Panc1 (cell line): ENCODE measurements around the gene FOSL2.

ENCODE experiments used
- POLR2AphosphoS5 ChIP-seq: IDR thresholded peaks from 2 replicates; pipeline ENCODE4 v1.6.1; 2012; ENCODE audit warnings: mild to moderate bottlenecking, low read depth, low read length, moderate library complexity
- TF ChIP-seq, protein P1 (sequence below): fragments of 450-650 bp; IDR thresholded peaks from 2 replicates; pipeline ENCODE4 v1.5.1; 2017; ENCODE audit warnings: mild to moderate bottlenecking
- TF ChIP-seq, protein P2 (sequence below), 2 experiments: IDR thresholded peaks; 2 replicates each; pipeline ENCODE4 v1.6.1; 2011 to 2012; ENCODE audit warnings: low read depth in 2 of 2, control low read depth in 1 of 2, low read length in 1 of 2, mild to moderate bottlenecking in 1 of 2, moderate library complexity in 1 of 2; ENCODE audit not compliant: insufficient read depth in 1 of 2

DNA sequence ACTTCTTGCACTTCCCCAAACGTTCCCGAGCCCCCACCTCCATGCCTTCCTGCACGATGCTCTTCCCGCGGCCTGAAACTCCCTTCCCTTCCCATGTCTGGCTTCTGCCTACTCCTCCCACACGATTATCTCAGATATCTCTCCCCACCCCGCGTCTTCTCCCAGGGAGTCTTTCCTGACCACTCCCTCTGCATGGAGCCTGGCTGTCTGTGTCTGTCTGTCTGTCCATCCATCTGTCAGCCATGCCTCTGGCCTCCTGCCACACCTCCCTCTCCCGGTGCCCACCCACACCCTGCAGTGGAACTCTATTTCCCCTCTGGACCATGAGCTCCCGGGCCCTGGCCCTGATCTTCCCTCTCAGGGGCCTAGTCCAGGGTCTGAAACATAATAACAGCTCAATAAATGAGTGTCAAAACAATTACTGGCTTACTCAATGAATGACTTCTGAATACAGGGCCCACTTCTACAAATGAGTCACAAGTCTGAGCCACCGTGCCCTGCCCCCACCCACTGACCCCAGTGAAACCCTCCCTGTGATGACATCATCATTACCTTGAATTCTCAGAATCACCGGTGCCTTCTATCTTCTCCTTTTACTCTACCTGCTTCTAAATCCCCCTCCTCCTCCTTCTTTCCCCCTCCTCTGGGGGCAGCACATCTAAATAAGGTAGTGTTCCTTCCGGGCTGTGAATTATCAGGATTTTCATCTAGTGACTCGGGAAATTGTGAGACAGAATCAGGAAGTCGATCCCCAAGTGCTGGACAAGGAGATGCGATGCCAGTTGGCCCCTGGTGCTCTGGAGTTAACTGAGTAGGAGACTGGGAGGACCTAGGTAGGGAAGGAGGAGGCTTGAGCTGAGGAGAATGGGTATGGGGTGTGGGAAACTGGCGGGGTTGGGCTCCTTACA, 57.1 kb downstream of the FOSL2 start:
- TF ChIP-seq, protein P1, sequence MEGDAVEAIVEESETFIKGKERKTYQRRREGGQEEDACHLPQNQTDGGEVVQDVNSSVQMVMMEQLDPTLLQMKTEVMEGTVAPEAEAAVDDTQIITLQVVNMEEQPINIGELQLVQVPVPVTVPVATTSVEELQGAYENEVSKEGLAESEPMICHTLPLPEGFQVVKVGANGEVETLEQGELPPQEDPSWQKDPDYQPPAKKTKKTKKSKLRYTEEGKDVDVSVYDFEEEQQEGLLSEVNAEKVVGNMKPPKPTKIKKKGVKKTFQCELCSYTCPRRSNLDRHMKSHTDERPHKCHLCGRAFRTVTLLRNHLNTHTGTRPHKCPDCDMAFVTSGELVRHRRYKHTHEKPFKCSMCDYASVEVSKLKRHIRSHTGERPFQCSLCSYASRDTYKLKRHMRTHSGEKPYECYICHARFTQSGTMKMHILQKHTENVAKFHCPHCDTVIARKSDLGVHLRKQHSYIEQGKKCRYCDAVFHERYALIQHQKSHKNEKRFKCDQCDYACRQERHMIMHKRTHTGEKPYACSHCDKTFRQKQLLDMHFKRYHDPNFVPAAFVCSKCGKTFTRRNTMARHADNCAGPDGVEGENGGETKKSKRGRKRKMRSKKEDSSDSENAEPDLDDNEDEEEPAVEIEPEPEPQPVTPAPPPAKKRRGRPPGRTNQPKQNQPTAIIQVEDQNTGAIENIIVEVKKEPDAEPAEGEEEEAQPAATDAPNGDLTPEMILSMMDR, result no peak
- no peak for TF ChIP-seq POLR2AphosphoS5
- TF ChIP-seq, protein P2, sequence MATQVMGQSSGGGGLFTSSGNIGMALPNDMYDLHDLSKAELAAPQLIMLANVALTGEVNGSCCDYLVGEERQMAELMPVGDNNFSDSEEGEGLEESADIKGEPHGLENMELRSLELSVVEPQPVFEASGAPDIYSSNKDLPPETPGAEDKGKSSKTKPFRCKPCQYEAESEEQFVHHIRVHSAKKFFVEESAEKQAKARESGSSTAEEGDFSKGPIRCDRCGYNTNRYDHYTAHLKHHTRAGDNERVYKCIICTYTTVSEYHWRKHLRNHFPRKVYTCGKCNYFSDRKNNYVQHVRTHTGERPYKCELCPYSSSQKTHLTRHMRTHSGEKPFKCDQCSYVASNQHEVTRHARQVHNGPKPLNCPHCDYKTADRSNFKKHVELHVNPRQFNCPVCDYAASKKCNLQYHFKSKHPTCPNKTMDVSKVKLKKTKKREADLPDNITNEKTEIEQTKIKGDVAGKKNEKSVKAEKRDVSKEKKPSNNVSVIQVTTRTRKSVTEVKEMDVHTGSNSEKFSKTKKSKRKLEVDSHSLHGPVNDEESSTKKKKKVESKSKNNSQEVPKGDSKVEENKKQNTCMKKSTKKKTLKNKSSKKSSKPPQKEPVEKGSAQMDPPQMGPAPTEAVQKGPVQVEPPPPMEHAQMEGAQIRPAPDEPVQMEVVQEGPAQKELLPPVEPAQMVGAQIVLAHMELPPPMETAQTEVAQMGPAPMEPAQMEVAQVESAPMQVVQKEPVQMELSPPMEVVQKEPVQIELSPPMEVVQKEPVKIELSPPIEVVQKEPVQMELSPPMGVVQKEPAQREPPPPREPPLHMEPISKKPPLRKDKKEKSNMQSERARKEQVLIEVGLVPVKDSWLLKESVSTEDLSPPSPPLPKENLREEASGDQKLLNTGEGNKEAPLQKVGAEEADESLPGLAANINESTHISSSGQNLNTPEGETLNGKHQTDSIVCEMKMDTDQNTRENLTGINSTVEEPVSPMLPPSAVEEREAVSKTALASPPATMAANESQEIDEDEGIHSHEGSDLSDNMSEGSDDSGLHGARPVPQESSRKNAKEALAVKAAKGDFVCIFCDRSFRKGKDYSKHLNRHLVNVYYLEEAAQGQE (IDR thresholded peaks at IDR 0.05; ENCODE audit: insufficient read depth in 1 of 2, low read depth in 2 of 2, low read length in 1 of 2), result no peak
